Skeletal muscle tissue (tissue), 4 donors: ENCODE data around the gene IL34. TPM values are rescaled to one million over a fixed set of nuclear protein-coding genes. Genes with fewer than 3 reads are reported as not detected.

Source experiments
- H3K27ac ChIP-seq: one replicate; pipeline ENCODE4 v1.7.0; 2013; ENCODE audit warnings: mild to moderate bottlenecking, low read depth, low read length, inconsistent platforms
- H3K27me3 ChIP-seq, 3 donors: one replicate each; pipeline ENCODE4 v1.7.0; 2013; ENCODE audit warnings: low read length in 3 of 3; ENCODE audit not compliant: control insufficient read depth in 3 of 3, insufficient read depth in 3 of 3
- H3K36me3 ChIP-seq, 3 donors: one replicate each; pipeline ENCODE4 v1.7.0; 2013; ENCODE audit warnings: low read length in 3 of 3; ENCODE audit not compliant: control insufficient read depth in 3 of 3, insufficient read depth in 3 of 3
- H3K4me1 ChIP-seq, 3 donors: one replicate each; pipeline ENCODE4 v1.7.0; 2013; ENCODE audit warnings: low read length in 3 of 3, mild to moderate bottlenecking in 3 of 3; ENCODE audit not compliant: control insufficient read depth in 3 of 3, insufficient read depth in 3 of 3
- H3K4me3 ChIP-seq, 3 donors: one replicate each; pipeline ENCODE4 v1.7.0; 2013; ENCODE audit warnings: low read length in 3 of 3
- H3K9ac ChIP-seq, 3 donors: one replicate each; pipeline ENCODE4 v1.7.0; 2013; ENCODE audit warnings: low read length in 3 of 3, mild to moderate bottlenecking in 3 of 3, moderate library complexity in 2 of 3, low read depth in 1 of 3
- H3K9me3 ChIP-seq, 3 donors: one replicate each; pipeline ENCODE4 v1.7.0; 2013; ENCODE audit warnings: low read length in 3 of 3; ENCODE audit not compliant: control insufficient read depth in 3 of 3
- total RNA-seq: library from RNA; depleted of rRNA; stranded (reverse); fragments of >200 nt; gene quantifications from one replicate; pipeline ENCODE4 v1.2.3, GENCODE V29; 2014
- donor health status: Osteomylitis.

Gene IL34
- total RNA-seq, 1 donor from 2014 or later, result 6.8 TPM

DNA sequence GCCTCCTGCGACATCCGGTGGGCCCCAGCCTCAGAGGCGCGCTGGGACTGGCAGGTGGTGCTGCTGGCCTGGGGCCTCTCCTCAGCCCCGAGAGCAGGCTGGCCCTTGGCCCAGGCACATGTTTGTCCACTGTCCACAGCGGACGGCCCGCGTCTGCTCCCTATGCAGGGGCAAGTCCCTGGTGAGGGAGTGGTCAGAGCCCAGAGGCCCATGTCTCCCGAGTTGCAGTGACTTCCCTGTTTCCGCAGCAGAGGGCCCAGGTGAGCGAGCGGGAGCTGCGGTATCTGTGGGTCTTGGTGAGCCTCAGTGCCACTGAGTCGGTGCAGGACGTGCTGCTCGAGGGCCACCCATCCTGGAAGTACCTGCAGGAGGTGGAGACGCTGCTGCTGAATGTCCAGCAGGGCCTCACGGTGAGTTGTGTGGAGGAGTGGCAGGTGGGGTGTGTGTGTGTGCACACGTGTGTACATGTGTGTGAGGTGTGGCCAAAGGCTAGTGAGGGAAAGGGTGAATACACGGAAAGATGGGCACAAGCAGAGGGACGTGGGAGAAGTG, 10.4 kb downstream of the IL34 start:
- Histone ChIP-seq H3K9me3 (no peaks in the 10 kb centered on the region), H3K36me3 (peaks cover 0 to 5% (median 0%) of the 10 kb centered on the region in 3 donors), H3K27me3 (no peaks in the 10 kb centered on the region), H3K9ac (peak overlapping the region in 1 of 3 donors; percentile 8), H3K27ac (no peak overlapping the region), H3K4me3 (no peak overlapping the region), H3K4me1 (peaks cover 6 to 8% (median 8%) of the 10 kb centered on the region in 3 donors)

DNA sequence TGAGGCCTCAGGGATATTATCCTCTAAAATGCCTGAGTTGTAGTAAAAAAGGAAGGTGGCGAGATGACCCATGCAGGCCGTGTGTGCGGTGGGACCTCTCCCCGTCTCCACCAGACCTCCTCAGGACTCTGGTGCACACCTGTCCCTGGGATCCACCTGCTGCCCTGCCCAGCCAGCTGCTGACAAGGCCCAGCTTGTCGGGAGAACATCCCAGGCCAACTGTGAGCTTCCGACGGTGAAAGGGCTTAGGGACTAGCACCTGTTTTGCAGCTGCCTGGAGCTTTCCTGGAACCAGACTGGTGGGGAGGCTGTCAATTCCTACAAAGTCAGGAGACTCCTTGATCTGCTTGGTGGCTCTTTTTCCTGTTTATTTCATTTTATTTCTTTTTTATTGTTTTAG, 11.6 kb downstream of the IL34 start:
- Histone ChIP-seq H3K27me3 (no peaks in the 10 kb centered on the region), H3K4me3 (no peak overlapping the region), H3K9ac (no peak overlapping the region), H3K36me3 (peaks cover 0 to 5% (median 0%) of the 10 kb centered on the region in 3 donors), H3K4me1 (peaks cover 6 to 8% (median 8%) of the 10 kb centered on the region in 3 donors), H3K27ac (no peak overlapping the region), H3K9me3 (no peaks in the 10 kb centered on the region)

DNA sequence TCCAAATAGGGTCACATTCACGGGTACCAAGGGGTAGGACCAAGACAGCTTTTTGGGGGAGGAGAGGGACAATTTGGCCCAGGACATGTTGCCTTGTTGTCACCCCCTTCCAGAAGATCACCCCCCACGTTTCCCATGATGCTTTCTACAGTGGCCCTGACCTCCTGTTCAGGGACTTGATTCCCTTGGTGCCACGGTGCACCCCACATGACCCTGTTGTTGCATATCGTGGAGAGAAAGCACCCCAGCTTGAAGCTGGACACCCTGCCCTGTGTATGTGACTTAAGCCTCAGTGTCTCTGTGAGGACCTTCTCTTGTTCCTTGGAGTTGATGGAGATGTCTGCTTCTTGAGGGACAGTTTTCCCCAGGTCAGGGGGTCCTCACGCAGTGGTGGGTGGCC, 12.6 kb downstream of the IL34 start:
- no peaks in the 10 kb centered on the region for H3K27me3 ChIP-seq
- H3K9ac ChIP-seq, result no peak overlapping the region
- H3K4me1 ChIP-seq, result peaks cover 4 to 6% (median 5%) of the 10 kb centered on the region in 3 donors
- H3K36me3 ChIP-seq, result peaks cover 6 to 13% (median 9%) of the 10 kb centered on the region in 3 donors
- no peak overlapping the region for H3K27ac ChIP-seq
- H3K9me3 ChIP-seq, result no peaks in the 10 kb centered on the region
- H3K4me3 ChIP-seq, result no peak overlapping the region

DNA sequence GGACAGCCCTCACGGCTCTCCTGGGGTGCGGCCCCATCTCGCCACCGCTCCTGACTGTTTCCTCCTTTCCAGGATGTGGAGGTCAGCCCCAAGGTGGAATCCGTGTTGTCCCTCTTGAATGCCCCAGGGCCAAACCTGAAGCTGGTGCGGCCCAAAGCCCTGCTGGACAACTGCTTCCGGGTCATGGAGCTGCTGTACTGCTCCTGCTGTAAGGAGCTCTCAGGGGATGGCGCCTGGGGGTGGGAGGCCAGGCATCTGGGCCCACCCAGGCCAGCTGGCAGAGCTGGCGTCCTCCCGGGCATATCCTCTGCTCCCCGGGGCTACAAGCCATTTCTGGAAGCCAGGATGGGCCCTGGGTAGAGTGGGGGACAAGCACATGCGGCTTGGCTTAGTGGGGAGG, 13.2 kb downstream of the IL34 start:
- no peak overlapping the region for H3K9ac ChIP-seq
- H3K27me3 ChIP-seq, result no peaks in the 10 kb centered on the region
- H3K4me1 ChIP-seq, result no peaks in the 10 kb centered on the region

DNA sequence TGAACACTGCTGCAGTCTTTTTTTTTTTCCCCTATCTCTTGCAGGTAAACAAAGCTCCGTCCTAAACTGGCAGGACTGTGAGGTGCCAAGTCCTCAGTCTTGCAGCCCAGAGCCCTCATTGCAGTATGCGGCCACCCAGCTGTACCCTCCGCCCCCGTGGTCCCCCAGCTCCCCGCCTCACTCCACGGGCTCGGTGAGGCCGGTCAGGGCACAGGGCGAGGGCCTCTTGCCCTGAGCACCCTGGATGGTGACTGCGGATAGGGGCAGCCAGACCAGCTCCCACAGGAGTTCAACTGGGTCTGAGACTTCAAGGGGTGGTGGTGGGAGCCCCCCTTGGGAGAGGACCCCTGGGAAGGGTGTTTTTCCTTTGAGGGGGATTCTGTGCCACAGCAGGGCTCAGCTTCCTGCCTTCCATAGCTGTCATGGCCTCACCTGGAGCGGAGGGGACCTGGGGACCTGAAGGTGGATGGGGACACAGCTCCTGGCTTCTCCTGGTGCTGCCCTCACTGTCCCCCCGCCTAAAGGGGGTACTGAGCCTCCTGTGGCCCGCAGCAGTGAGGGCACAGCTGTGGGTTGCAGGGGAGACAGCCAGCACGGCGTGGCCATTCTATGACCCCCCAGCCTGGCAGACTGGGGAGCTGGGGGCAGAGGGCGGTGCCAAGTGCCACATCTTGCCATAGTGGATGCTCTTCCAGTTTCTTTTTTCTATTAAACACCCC, 13.8 kb downstream of the IL34 start:
- Histone ChIP-seq H3K27me3 (no peaks in the 10 kb centered on the region), H3K9ac (no peak overlapping the region), H3K36me3 (peaks cover 16 to 22% (median 20%) of the 10 kb centered on the region in 3 donors), H3K4me3 (no peak overlapping the region), H3K27ac (no peak overlapping the region), H3K9me3 (no peaks in the 10 kb centered on the region), H3K4me1 (no peaks in the 10 kb centered on the region)

More for the DNA sequence above, 13.2 kb downstream of the IL34 start:
- H3K9me3 ChIP-seq, result no peaks in the 10 kb centered on the region
- H3K4me3 ChIP-seq, result no peak overlapping the region
- no peak overlapping the region for H3K27ac ChIP-seq
- H3K36me3 ChIP-seq, result peaks cover 10 to 16% (median 14%) of the 10 kb centered on the region in 3 donors

DNA sequence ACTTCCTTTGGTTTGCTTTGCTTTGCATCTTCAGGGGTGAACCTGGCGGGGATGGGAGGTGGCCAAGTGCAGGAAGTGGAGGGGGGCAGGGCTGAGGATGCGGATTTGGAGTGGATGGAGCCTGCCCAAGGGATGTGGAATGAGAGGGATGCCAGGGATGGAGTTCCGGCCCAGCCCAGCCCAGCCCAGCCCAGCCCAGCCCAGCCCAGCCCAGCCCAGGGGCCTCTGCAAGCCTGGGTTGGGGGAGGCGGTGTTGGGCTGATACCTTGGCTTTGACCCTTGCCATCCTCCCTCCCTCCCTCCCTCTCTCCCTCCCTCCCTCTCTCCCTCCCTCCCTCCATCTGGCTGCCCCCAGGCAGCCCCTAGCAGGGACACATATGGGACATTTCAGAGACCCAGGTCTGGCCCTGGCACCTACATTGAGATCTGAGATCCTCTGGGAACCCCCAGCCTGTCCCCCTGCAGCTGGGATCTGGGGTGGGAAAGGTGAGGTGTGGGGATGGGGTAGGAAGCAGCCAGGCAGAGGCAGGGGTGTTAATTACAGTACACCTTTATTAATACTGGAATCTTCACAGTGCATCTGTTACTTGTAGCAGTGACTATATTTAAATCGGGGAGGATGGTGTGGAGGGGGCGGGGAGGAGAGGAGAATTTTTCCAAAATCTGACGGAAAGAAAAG, 14.5 kb downstream of the IL34 start:
- Histone ChIP-seq H3K4me3 (no peak overlapping the region), H3K9ac (no peak overlapping the region), H3K27me3 (no peaks in the 10 kb centered on the region), H3K4me1 (no peaks in the 10 kb centered on the region), H3K27ac (no peak overlapping the region), H3K36me3 (peaks cover 23 to 29% (median 27%) of the 10 kb centered on the region in 3 donors), H3K9me3 (no peaks in the 10 kb centered on the region)

DNA sequence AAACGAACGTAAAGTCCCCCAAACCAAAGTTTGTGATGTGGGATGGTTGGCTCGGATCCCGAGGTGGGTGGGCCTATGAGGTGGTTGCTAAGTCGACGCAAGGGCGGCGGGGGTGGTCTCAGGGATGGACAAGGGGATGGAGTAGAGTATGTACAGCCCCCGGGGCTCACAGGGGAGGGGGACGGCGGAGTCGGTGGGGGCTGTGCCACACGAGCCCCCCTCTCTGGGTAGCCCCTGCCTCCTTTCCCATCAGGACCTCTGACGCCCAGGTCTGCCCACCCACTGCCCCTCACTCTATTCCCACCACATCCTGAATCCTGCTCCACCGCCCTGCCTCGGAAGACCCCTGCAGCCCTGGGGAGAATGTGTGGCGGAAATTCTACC, 15.2 kb downstream of the IL34 start:
- H3K27ac ChIP-seq, result no peak overlapping the region
- peaks cover 30 to 34% (median 33%) of the 10 kb centered on the region in 3 donors for H3K36me3 ChIP-seq
- no peak overlapping the region for H3K9ac ChIP-seq
- no peak overlapping the region for H3K4me3 ChIP-seq
- no peaks in the 10 kb centered on the region for H3K27me3 ChIP-seq
- no peaks in the 10 kb centered on the region for H3K4me1 ChIP-seq
- no peaks in the 10 kb centered on the region for H3K9me3 ChIP-seq

DNA sequence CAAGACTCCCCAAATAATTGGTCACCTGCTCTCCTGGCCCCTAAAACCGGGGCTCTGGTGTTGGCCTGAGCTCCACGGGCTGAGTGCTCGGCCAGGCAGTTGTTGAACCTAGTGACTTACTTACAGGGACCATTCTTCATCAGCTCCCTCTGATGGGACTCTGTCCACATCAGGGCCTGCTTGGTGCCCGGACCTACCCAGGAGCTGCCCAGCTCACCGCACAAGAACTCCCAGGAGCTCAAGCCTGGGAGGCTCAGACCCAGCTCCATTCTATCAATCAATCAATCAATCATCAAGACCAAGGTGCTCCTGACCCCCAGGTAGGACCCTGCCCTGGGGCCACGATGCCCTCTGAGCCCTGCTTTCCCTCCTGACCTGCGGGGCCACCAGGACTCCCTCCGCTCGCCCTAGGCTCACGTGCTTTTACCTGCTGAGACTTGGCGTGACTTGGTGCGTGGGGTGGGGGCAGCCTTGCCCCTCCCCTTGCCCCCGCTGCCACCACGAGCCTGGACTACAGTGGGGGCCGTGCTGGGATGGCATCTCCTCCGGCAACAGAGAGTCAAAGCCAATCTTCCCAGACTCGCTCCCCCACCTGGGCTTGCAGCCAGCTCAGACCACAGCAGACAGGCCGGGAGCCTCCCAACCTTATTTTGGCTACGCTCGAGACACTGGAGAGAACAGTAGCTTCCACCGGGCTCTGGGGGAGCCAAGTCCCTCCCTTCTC, 15.7 kb downstream of the IL34 start:
- Histone ChIP-seq H3K27ac (no peak overlapping the region), H3K9ac (no peak overlapping the region), H3K4me3 (no peak overlapping the region), H3K9me3 (no peaks in the 10 kb centered on the region), H3K36me3 (peaks cover 32 to 39% (median 35%) of the 10 kb centered on the region in 3 donors), H3K4me1 (no peaks in the 10 kb centered on the region), H3K27me3 (no peaks in the 10 kb centered on the region)

DNA sequence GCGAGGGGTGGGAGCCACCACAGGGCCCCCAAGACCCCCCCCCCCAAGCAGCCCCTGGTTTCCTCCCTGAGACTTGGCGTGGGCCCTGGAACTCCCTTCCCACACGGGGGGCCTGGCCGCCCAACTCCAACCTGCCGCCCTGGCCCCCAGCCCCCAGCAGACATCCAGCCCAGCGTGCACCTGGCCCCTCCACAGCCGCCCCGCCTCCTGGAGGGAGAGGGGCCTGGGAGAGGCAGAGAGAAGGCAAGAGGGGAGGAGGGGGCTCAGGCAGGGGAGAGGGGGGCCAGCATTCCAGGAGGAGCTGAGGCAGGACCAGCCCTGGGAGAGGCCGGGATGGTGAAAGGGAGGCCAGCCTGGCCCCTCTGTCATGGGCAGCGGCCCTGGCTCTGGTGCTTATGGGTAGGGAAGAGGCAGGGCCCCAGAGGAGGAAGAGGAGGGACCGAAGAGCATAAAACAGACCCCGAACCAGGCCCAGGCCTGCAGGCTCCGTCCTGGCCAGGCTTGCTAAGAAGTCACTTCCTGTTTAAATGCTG, 16.7 kb downstream of the IL34 start:
- no peaks in the 10 kb centered on the region for H3K9me3 ChIP-seq
- H3K27me3 ChIP-seq, result no peaks in the 10 kb centered on the region
- H3K9ac ChIP-seq, result no peak overlapping the region
- H3K4me3 ChIP-seq, result no peak overlapping the region
- H3K4me1 ChIP-seq, result no peaks in the 10 kb centered on the region
- peaks cover 32 to 39% (median 35%) of the 10 kb centered on the region in 3 donors for H3K36me3 ChIP-seq
- H3K27ac ChIP-seq, result no peak overlapping the region
